Epithelial cell of proximal tubule (primary cell): Measurements from ENCODE around the gene ESPN. TPM values are rescaled to one million over a fixed set of nuclear protein-coding genes. Genes with fewer than 3 reads are reported as not detected.

Experiments used
- DNase-seq: peaks from one replicate; pipeline ENCODE4 v3.0.0-alpha.2; 2011; ENCODE audit warnings: low read depth
- H3K4me3 ChIP-seq: 2 replicates; pipeline ENCODE4 v1.5.1; 2011; ENCODE audit warnings: low read depth, mild to moderate bottlenecking, low read length
- total RNA-seq: library from RNA; depleted of rRNA; stranded (reverse); fragments of >200 nt; gene quantifications from 2 replicates; pipeline ENCODE4 v1.2.3, GENCODE V29; 2015
- TF ChIP-seq, protein P1 (sequence below): conservative IDR thresholded peaks from 2 replicates; pipeline ENCODE4 v1.5.1; 2012; ENCODE audit warnings: low read depth, mild to moderate bottlenecking, low read length

ESPN gene
- total RNA-seq, 1 donor from 2014 or later: not detected

DNA sequence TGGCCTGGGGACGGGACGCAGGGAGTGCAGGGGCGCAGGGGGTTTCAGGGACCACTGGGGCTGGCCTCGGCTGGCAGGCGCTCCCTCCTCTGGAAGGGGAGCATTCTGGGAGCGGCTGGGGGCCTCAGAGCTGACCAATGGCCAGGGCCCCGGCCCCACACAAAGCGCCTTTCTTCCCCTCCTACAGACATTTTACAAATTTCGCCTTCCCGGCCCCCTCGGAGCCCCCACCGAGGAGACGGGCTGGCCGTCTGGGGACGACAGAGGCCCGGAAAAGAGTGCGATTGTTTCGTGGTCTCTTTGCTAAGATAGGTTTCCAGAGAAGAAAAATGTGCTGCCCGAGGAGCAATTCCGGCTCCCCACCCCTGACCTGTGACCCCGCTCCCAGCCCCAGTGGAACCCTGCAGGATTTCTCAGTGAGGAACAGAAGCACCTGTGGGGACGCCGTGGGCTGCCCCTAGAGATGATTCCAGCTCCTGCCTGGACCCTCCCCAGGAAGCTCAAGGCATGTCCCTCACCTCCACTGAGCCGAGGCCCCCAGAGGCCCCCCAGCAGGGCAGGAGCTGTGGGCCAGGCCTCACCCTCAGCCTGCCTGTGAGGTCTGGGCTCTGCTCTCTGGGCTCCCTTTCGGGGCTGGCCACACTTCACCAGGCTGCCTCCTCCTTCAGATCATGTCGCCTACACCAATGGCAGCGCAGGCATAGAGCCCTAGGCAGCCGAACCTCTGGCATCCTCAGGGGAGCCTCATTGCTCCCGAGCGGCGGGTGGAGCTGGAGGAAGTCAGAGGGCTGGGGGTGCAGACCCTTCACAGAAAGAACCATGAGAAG, 81.8 kb downstream of the ESPN start:
- no peak for DNase-seq
- no peak overlapping the region for H3K4me3 ChIP-seq
- TF ChIP-seq, protein P1, sequence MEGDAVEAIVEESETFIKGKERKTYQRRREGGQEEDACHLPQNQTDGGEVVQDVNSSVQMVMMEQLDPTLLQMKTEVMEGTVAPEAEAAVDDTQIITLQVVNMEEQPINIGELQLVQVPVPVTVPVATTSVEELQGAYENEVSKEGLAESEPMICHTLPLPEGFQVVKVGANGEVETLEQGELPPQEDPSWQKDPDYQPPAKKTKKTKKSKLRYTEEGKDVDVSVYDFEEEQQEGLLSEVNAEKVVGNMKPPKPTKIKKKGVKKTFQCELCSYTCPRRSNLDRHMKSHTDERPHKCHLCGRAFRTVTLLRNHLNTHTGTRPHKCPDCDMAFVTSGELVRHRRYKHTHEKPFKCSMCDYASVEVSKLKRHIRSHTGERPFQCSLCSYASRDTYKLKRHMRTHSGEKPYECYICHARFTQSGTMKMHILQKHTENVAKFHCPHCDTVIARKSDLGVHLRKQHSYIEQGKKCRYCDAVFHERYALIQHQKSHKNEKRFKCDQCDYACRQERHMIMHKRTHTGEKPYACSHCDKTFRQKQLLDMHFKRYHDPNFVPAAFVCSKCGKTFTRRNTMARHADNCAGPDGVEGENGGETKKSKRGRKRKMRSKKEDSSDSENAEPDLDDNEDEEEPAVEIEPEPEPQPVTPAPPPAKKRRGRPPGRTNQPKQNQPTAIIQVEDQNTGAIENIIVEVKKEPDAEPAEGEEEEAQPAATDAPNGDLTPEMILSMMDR: no peak

DNA sequence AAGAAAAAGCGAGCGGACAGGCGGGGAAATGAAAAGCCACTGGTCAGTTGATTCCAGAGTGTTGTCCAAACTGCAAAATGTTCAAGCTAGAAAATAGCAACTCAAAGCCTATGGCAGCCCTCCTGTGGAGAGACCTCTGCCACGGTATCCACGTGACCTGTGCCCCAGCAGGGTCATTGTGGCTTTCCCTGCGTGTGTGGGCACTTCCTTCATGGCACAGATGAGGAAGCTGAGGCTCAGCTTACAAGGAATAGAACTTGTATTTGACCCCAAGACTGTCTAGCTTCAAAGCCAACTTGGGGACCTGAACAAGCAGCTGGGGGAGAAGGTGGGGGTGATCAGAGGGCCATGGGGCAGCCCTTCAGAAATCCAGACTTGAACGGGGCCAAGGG, 82.5 kb downstream of the ESPN start:
- no peak for DNase-seq
- TF ChIP-seq, protein P1: no peak
- no peak overlapping the region for H3K4me3 ChIP-seq

DNA sequence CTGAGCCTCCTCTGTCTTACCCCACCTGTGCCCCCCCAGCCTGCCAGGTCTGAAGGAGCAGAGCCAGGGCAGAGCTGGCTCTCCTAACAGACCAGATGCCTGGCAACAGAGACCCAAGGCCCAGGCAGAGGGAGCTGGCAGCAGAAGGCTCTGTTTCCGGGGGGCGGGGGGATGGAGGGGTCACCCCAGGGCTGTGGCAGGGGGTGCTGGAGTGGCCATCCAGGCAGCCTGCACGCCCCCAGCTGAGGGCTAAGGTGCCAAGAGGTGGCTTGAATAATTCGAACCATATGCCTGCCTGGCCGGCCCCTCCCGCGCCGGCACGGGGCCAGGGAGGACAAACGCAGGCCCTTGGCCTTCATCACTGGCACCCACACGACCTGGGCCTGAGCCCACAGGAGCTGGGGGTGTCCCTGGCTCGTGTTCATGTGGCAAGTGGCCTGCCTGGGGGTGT, 82.9 kb downstream of the ESPN start:
- TF ChIP-seq, protein P1: no peak
- no peak for DNase-seq

DNA sequence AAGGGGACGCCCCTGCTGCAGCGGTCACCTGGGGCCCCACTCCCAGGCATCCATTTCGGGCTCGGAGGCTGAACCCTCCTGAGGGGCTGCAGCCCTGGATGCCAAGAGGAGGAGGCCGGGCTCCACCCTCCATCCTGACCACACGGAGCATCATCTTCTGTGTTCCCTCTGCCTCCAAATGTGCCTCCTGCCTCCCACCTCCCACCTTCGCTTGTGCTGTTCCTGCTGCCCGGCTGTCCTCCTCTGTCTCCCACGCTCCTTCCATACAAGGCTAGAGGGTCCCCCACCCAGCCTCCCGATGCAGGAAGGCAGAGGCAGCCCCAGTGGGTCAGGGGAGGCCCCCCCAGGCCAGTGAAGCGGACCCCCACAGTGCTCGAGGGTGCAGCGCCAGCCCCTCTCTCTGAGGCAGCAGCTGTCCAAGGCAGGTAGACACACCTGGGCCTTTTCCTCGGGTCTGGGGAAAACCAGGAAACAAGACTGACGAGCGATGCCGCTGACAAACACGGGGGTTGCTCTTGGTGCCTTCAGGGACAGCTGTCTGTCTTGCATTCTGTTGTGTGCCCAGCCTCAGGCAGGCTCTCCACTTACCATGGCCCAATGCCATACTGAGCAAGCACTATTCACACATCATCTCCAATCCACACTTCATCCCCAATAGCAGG, 83.7 kb downstream of the ESPN start:
- no peak overlapping the region for H3K4me3 ChIP-seq
- TF ChIP-seq, protein P1: no peak
- no peak for DNase-seq

More for the DNA sequence above, 82.9 kb downstream of the ESPN start:
- H3K4me3 ChIP-seq: no peak overlapping the region

GRCh38 chr1:6508816-6509189, 84.2 kb downstream of the ESPN start:
- DNase-seq: no peak
- H3K4me3 ChIP-seq: no peak overlapping the region
- TF ChIP-seq, protein P1: no peak

DNA sequence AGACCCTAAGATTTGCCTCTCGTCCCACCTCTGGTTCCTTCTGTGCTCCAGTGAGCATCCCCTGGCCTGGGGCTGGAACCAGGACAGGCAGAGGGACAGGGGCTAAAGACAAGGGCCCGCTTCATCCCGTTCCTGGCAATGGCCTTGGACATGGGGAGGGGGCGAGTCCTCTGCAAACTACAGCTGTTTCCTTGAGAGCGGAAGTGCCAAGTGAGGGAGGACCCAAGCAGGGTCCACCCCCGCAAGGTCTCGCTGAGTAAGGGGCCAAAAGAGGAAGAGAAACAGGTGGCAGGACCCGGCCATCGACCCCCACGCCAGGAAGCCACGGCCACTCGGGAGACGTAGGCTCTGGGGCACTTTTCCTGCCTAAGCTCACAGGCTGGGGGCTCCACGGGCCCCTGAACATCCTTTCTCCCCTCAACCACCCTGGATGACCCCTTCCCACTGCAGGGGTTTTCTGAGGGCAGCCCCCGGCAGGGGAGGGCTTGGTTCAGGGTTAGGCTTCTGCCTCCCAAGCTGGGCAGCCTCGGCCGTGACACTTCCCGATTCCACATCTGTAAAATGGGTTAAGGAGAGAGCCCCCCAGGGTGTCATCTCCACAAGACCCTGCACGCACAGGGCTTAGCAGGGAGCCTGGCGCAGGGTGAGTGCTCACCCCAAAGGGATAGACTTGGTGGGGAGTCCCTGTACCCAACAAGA, 84.8 kb downstream of the ESPN start:
- no peak for DNase-seq
- TF ChIP-seq, protein P1: no peak

More for the DNA sequence above, 84.8 kb downstream of the ESPN start:
- no peak overlapping the region for H3K4me3 ChIP-seq
